ENCODE results near the gene LYST.
A peak's percentile ranks its signal among the peaks of the same experiment; 100 is the strongest.
"Not testable (repeated sequence)": the region's sequence is repeated elsewhere in the genome, so short reads cannot be mapped to it uniquely, and the experiment has no call there.

LYST gene

DNA sequence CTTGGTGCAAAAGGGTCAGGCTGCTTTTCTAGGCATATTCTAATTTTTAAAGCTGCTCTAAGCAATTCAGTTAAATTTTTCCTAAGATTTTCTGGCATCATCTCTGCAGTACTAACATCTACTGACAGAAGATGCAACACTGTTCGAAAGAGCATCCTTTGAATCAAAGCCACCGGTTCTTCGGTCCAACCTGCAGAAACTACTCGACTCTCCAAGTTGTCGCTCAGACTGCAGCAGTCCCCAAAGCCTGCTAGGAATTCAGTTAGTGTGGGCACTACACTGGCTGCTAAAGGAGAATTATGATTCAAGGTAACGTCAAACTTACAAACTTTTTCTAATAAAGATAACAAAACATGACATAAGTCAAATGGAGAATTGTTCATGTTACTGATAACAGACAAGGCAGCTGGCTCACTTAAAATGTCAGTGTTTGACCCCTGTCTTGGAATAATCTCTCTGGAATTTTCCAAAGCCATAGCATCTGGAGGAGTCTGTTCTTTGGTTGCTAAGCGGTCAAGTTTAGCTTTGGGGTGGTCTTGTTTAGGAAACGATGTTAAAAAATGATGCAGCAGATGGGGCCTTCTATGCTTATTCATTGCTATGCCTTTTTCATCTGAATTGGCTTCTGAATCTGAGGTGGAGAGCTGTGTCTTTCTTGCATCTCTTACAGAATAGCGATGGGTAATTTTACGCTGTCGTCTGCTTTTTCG, 56.9 kb downstream of the LYST start:
- DNase-seq, result no peak

DNA sequence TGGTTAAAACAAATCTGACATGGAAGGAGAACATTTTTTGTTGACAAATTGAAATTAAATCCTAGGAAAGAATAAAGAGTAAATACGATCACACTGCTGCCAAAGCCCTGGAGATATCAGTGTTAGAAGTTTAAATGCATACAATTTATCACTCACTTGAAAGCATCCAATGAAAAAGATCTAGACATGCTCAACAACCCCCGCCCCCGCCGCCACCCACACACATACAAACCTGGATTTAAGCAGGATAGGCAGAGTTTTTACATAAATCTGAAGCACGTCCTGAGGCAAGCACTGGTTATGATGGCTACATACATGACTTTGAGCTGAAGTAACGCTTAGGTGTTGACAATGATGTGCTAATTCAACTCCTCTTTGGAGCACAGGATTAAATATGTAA, 58.5 kb downstream of the LYST start:
- DNase-seq, result no peak

DNA sequence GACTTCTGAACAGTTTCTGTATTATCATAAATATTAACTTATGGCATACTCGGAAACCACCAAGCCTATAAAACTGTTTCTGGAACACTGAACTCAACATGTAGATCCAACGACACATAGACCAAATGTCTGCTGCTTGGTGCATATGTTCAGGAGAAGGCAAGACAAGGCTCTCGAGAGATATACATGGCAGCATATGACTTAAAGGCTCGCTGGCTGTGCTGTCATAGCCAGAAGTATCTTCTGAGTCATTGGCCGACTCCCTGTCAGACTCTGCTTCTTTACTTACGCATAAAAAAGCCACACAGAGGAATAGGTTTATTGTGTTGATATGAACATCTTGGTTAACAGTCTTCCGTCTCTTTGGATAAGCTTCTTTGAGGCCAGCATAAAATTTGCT, 60.6 kb downstream of the LYST start:
- DNase-seq, result no peak

DNA sequence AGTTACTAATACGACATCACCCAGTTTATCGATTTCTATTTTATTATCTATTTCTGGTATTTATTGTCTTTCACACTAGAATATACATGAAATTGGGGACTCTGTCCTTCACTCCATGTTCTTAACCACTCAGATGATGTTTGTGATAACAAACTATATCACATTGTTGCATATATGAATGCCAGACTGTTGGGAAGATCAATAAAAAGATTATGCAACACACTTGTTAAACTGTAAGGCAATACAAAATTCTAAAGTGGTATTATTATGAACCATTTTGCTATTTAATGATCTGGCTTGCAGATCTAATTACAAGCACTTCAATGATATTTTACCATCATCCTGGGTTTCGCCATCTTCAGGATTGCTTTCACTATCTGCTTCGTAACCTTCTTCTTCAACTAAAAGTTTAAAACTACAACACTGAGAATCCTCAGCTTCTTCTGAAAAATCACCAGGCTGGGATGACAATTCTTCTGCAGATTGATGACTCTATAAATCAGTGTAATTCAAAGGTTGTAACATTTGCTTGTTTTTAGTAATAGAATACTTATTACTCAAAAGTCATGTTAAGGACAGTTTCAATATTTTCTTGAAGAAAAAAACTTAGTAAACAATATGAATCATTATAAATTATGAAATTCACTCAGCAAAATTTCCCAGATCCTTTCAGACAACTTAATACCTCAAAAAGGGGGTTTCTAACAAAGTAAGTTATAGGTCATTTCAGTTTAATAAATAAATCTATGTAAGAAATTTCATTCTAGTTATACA, 63.9 kb downstream of the LYST start:
- DNase-seq, result no peak

DNA sequence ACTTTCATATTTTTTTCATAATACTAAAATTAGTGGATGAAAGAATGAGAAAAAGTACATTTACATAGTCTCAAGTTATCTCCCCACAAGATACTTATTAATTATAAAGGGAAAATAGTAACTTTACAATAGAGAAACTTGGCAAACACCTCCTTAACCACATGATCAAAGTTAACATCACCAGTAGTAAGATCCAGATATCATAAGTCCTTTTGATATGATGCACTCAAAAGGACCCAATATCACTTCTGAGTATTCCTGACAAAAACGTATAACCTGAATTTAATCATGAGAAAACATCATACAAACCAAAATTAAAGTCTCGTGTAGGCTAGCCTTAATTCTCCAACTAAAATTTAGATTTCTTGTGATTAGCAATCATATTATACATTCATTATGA, 67.4 kb downstream of the LYST start:
- no peak for DNase-seq

DNA sequence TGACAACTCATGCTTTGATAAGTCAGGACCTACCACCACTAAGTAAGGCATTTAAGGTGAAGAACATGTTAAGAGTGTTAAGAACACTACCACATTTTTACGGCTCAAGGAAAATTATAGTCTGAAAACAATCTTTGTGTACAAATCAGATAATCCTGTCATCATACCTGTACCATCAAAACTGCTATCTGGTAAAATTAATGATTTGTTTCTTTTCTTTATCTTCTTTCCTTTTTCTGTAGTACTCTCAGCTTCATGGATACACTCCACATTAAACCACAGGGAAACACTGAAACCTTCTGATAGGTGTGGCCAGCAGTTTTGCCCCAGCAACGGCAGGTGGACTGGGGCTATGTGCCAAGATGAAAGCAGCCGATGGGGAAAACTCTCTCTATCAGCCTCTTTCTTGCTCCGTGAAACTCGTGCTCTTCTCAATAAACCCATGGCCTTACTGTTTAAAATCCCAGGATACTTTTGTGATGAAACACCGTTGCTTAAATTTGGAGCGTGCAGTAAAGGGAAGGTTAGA, 75.1 kb downstream of the LYST start:
- no peak for DNase-seq

DNA sequence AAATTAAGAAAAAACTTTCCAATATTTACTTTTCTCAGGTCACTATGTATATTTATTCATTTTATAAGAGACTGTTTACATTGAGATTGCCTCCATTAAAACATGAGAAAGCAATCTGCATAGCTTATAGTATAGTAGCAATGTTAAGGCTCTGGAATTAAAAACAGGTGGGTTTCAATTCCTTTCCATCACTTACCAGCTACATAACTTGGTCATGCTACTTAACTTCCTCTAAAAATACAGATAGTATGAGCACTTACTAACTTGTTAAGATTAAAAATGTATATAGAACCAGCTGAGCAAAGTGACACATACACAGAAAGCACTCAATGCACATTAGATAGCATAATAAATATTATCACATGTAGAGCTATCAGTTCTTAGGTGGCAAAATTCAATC, 76.6 kb downstream of the LYST start:
- DNase-seq, result no peak

DNA sequence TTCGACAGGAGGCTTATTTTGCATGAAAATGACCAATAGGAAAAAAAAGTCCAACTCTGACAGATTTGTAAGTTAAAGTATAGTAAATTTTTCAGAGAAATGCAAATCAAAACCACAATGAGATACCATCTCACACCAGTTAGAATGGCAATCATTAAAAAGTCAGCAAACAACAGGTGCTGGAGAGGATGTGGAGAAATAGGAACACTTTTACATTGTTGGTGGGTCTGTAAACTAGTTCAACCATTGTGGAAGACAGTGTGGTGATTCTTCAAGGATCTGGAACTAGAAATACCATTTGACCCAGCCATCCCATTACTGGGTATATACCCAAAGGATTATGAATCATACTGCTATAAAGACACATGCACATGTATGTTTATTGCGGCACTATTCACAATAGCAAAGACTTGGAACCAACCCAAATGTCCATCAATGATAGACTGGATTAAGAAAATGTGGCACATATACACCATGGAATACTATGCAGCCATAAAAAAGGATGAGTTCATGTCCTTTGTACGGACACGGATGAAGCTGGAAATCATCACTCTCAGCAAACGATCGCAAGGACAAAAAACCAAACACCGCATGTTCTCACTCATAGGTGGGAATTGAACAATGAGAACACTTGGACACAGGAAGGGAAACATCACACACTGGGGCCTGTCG, 80.3 kb downstream of the LYST start:
- not testable (repeated sequence) for DNase-seq

DNA sequence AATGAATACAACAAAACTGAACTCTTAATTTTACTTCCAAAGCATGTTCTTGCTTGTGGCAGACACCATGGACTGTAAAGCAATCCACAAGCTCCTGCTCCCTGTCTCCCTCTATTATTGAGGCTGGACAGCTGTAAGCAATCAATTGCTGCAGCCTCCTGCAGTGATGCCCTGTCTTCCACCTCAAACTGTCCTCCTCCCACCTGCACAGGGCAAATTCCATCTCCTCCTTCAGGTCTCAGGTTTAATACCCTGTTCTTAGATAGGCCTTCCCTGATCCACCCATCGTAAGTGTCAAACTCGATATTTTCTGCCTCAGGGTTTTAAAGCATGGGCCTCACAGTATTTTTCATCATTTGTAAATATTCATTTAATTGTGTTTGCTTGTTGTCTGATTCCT, 81.8 kb downstream of the LYST start:
- no peak for DNase-seq

DNA sequence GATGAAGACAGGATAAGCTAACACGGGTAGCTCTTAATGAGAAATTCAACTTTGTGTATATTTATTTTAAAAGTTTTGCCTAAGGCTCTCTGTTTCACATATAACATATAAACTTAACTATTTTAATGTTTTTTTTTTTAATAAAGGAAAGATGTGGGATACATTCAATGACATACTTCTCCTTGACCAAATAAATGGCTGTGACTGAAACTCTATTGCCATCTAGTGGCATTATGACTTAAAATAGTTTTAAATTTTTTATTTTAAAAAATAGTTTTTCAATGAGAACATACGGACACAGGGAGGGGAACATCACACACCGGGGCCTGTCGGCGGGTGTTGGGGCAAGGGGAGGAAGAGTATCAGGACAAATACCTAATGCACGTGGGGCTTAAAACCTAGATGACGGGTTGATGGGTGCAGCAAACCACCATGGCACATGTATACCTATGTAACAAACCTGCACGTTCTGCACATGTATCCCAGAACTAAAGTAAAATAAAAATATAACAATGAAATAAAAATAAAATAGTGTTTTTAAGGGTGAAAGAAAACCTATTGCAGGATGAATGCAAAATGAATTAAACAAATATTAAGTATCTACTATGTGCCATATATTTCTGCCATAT, 83.4 kb downstream of the LYST start:
- DNase-seq, result peak; percentile 66

DNA sequence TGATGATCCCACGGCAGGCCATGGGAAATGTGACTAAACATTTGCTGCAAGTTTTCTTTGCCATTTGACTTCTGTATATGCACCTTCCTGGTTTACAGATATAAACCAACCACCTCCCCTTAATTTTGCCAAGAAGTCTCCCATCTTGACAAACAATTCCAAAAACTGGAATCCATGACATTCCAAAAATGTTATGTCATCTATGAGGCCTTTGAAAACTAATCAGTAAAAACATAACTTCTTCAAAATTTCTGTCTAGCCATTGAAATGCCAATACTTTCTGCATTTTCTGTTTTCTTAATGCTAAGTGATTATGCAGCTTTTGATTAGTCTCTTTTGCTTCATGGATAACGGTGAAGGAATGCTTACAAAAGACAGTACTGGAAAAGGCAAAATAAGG, 84.1 kb downstream of the LYST start:
- DNase-seq, result no peak

DNA sequence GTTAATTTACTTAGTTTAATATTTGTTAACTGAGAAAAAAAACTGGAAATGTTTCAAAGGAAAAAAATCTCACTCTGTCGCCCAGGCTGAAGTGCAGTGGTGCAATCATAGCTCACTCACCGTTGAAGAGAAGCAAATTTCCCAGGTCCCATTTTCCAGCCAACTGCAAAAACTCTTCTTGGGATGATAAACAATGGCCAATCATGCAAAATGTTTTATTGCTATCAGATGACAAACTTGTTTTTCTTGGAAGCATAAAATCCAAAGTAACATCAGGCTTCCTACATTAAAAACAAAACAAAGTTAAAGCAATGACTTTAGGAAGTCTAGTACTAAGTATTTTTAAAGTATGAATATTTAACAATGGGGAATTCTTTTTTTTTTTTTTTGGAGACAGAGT, 84.9 kb downstream of the LYST start:
- no peak for DNase-seq

DNA sequence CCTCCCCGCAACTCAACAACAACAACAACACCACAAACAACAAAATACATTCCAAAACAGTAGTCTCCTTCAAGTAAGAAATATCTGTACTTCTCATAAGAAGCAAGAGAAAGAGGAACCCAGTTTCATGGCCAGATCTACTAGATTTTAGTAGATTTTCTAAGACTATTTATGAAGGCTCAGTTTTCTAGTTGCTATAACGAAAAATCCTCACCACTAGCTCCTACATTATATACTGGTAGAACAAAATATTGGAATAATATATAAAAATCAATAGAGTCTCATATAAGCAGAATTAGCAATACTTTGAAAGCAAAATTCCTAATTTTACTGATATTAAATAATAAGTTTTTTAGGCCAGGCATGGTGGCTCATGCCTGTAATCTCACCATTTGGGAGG, 86.9 kb downstream of the LYST start:
- no peak for DNase-seq

DNA sequence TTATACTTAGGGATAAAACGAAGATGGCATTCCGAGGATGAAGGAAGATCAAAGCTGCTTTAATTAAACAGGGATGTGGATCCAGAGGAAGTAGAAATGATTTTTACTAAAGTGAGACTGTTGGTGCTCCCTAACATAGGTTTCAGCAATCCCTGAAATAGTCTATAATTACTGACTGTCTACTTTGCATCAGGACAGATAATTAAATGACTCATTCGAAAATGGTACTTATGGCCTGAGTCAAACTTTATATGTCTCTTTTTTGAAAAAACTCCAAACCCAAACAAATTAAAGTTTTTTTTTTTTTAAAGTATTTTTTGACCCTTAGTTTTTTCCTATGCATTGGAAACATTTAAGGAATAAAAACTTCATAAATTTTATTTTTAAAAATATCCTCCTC, 90.3 kb downstream of the LYST start:
- no peak for DNase-seq

DNA sequence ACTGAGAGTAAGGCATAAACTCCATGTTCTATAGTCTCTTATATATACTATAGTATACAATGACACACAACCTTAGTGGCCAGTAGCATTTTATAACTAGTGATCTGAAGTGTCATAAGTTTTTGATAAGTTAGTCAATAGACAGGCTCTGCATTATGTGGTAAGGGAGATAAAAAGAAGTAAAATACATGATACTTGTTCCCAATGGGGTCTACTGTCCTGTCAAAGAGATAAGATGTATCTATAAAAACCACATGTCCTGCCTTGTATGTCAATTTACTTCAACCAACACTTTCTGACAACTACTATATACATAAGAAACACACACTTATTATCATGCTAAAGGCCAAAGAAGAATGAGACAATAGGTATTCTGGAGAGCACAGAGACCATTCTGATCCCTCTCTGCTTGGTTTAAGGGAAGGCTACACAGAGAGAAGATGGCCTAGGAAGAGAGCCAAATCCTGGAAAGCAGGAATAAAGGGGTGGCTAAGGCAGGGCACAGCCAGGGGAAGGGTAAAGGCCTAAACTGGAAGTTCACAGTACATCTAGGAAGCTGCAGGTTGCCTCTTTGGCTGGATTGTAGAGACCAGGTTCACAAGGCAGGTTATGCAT, 91.4 kb downstream of the LYST start:
- no peak for DNase-seq

DNA sequence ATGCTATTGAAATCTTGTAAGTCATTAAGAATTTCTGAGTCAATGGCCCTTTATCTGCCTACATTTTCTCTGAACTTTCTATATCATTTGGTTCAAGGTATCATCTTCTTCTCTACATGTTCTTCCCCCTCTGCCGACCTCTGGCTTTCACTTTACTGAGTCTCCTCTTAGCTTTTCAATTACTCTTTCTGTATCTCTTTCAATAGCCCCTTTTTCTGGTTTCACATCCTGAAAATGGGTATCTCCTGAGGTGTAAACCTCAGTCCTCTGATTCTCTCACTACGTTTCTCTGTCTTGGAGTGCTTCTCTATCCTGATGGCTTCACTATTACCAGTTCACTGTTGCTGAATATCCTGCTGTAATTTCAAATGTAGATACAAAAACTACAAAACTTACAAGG, 98.9 kb downstream of the LYST start:
- DNase-seq, result no peak

DNA sequence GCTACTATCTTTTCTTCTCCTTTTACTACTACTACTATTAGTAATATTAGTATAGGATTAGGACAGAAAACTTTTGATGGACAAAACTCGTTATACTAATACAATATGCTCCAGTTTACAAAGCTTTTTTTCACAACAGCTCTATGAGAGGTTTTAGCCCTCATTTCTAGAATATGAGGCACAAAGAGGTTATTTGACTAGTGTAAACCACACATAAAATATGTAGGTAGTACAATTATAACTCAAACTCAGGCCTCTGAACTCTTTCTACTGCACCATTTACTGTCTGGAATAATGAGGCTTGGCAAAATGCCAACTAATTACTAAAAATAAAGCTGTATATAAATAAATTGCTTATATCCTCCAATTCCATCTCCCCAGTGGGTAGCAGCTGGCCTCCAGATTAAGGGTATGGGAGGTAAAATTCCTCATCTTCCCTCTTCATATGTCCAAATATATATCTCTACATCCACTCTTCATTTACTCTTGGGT, 99.9 kb downstream of the LYST start:
- no peak for DNase-seq

DNA sequence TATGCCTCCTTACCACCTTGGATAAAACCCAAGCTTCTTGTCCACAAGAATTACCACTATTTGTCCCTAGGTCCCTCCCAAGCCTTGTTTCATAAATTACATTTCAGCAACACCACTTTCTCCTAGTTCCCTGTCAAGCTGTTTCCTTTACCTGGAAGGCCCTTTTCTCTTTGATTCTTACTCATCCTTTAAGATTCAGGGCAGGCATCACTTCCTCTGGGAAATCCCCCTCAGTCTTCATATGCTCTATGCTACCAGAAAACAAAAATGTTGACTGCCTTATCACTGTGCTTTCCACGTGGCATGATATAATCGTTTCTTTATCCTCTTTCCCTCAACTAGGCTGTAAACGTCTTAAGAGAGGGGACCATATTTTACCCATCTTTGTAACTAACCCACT, 102.7 kb downstream of the LYST start:
- no peak for DNase-seq

DNA sequence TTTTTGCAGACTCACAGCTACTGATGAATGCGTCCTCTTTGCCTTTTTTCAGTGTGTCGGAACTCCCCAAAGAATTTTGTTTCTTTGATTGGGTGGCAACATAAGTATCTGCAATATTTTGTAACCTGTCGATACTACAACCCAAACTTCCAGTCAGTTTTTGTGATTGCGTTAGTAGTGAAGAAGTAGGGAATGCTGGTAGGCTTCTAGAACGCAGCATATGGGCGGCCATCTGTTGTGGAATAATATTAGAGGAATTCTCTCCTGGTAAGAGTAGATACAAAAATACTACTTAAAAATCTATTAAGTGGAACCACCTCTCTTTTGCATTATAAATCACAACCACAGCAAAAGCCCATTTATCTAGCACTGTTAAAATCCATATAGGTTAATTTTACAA, 107.4 kb downstream of the LYST start:
- DNase-seq, result no peak

DNA sequence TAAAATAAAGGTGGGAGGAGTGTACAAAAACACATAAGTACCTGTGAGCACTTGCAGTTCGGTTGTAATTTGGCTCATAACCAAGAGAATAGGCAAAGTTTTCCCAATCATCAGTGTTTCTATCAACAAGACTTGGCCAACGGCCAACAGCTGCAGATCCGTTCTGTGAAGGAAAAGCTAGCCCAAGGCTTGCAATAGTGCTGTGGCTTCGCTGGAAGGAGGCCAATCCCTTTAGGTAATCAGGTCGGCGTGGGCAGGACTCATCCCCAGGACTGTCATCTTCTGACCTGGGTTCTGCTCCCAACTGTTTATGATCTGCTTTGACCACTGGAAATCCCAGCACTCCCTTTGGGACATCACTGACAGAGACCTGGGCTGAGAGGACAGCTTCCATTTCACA, 107.8 kb downstream of the LYST start:
- peak; percentile 61 for DNase-seq

DNA sequence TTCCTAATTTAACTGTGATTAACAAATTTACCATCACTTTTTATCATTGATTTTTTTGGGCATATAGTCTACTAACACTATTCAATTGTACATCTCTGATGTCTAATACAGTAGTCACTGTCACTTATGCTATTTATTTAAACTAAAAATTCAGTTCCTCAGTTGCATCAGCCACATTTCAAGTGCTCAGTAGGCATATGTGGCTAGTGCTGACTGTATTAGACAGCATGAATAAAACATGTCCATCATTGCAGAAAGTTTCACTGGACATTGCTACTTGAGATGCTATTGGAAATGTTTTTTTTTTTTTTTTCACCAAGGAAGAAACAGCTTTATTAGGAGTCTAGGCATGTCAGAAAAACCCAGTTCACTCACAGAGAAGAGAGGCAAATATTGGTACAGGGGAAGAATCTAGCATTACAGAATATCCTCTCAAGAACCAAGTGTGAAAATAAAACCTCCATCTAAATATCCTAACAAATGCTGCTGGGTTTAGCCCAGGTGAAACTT, 109.1 kb downstream of the LYST start:
- no peak for DNase-seq

DNA sequence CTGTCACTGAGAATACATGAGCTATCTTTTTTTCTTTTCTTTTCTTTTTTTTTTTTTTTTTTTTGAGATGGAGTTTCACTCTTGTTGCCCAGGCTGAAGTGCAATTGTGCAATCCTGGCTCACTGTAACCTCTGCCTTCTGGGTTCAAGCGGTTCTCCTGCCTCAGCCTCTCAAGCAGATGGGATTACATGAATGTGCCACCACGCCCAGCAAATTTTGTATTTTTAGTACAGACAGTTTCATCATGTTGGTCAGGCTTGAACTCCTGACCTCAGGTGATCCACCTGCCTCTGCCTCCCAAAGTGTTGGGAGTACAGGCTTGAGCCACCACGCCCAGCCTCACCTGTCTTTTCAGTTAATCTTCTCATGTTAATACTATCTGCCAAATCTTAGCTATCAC, 112.5 kb downstream of the LYST start:
- DNase-seq, result not testable (repeated sequence)

Measured in DMS79 treated with DMSO at 0.1 percent for 48 hours (cell line).